Measurements from ENCODE around the gene DLK1.

Gene DLK1

GRCh38 chr14:100726550-100727085 is at the start of gene DLK1:
Gene DLK1, plus strand, starts transcription at chr14:100726892. Its CDS starts 177 bp downstream, at chr14:100727069.
- no peak for DNase-seq (ENCODE audit: low read depth in 2 of 2)

GRCh38 chr14:100677152-100677551 is 49.5 kb upstream of the DLK1 start:
- no peak for DNase-seq (ENCODE audit: low read depth in 2 of 2)

- no peak for DNase-seq (ENCODE audit: low read depth in 2 of 2)
Measured at GRCh38 chr14:100677554-100678468, 48.9 kb upstream of the DLK1 start.

GRCh38 chr14:100678469-100678828 is 48.2 kb upstream of the DLK1 start:
- no peak for DNase-seq (ENCODE audit: low read depth in 2 of 2)

- DNase-seq (ENCODE audit: low read depth in 2 of 2), result no peak
Measured at GRCh38 chr14:100679153-100679552, 47.5 kb upstream of the DLK1 start.

- DNase-seq (ENCODE audit: low read depth in 2 of 2), result no peak
Measured at GRCh38 chr14:100679707-100680438, 46.8 kb upstream of the DLK1 start.

GRCh38 chr14:100680439-100681051 is 46.1 kb upstream of the DLK1 start:
- DNase-seq (ENCODE audit: low read depth in 2 of 2), result no peak

GRCh38 chr14:100681111-100681510 is 45.6 kb upstream of the DLK1 start:
- DNase-seq (ENCODE audit: low read depth in 2 of 2), result no peak

- DNase-seq (ENCODE audit: low read depth in 2 of 2), result no peak
Measured at GRCh38 chr14:100682749-100683148, 43.9 kb upstream of the DLK1 start.

GRCh38 chr14:100683578-100683977 is 43.1 kb upstream of the DLK1 start:
- no peak for DNase-seq (ENCODE audit: low read depth in 2 of 2)

- DNase-seq (ENCODE audit: low read depth in 2 of 2), result no peak
Measured at GRCh38 chr14:100684154-100684553, 42.5 kb upstream of the DLK1 start.

GRCh38 chr14:100684961-100685360 is 41.7 kb upstream of the DLK1 start:
- no peak for DNase-seq (ENCODE audit: low read depth in 2 of 2)

GRCh38 chr14:100686858-100687257 is 39.8 kb upstream of the DLK1 start:
- DNase-seq (ENCODE audit: low read depth in 2 of 2), result no peak

- no peak for DNase-seq (ENCODE audit: low read depth in 2 of 2)
Measured at GRCh38 chr14:100687386-100687785, 39.3 kb upstream of the DLK1 start.

GRCh38 chr14:100688051-100688450 is 38.6 kb upstream of the DLK1 start:
- no peak for DNase-seq (ENCODE audit: low read depth in 2 of 2)

- DNase-seq (ENCODE audit: low read depth in 2 of 2), result no peak
Measured at GRCh38 chr14:100688598-100689461, 37.9 kb upstream of the DLK1 start.

GRCh38 chr14:100690672-100691071 is 36.0 kb upstream of the DLK1 start:
- DNase-seq (ENCODE audit: low read depth in 2 of 2), result no peak

- no peak for DNase-seq (ENCODE audit: low read depth in 2 of 2)
Measured at GRCh38 chr14:100691395-100692056, 35.2 kb upstream of the DLK1 start.

GRCh38 chr14:100692256-100692655 is 34.4 kb upstream of the DLK1 start:
- no peak for DNase-seq (ENCODE audit: low read depth in 2 of 2)

GRCh38 chr14:100692859-100693558 is 33.7 kb upstream of the DLK1 start:
- DNase-seq (ENCODE audit: low read depth in 2 of 2), result no peak
